ENCODE measurements around the gene SOX6. TPM values are rescaled to one million over a fixed set of nuclear protein-coding genes. Genes with fewer than 3 reads are reported as not detected.

The SOX6 gene
- total RNA-seq, 1 experiment from 2014 or later: not detected

DNA sequence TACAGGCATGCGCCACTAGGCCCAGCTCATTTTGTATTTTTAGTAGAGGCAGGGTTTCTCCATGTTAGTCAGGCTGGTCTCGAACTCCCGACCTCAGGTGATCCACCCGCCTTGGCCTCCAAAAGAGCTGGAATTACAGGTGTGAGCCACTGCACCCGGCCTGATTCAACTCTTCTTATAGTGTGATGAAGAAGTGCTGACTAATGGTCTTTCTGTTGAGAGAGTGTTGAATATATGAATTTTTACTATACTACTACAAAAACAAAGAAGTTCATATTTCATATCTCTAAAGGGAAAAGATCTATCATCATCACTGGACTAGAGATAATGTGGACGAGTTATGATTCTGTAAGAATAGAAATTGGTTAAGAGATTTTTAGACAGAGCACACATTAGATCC is 320.1 kb downstream of the SOX6 start:
- Histone ChIP-seq H3K9ac (ENCODE audit: extremely low read depth, insufficient read length, low read length) (no peak overlapping the region), H4K8ac (replicated peaks; ENCODE audit: insufficient read length, low read depth, low read length) (no peak overlapping the region), H4K20me1 (ENCODE audit: control insufficient read depth, insufficient read depth, insufficient read length) (no peaks in the 10 kb centered on the region), H3K4ac (ENCODE audit: low read depth, low read length) (no peak overlapping the region), H2BK120ac (ENCODE audit: low read depth, low read length, poor library complexity, severe bottlenecking) (no peak overlapping the region), H2BK20ac (ENCODE audit: low read depth, low read length, poor library complexity, severe bottlenecking) (no peak overlapping the region), H3K56ac (ENCODE audit: insufficient read length, low read depth, low read length) (no peak overlapping the region), H2BK15ac (ENCODE audit: low read depth, low read length) (no peak overlapping the region), H3K23ac (ENCODE audit: insufficient read length, low read depth, low read length) (no peak overlapping the region), H3K27ac (ENCODE audit: insufficient read length, low read depth, low read length) (no peak overlapping the region), H3K4me1 (ENCODE audit: insufficient read depth, low read length) (no peaks in the 10 kb centered on the region), H3K4me2 (ENCODE audit: insufficient read depth, insufficient read length, low read length) (no peak overlapping the region), H2AFZ (ENCODE audit: low read length) (no peak overlapping the region), H2BK12ac (ENCODE audit: insufficient read length, low read depth, low read length) (no peak overlapping the region), H4K5ac (ENCODE audit: insufficient read length, low read depth, low read length) (no peak overlapping the region), H2BK5ac (ENCODE audit: insufficient read length, low read length) (no peak overlapping the region), H3K79me1 (ENCODE audit: insufficient read depth, low read depth, low read length, poor library complexity, severe bottlenecking) (no peaks in the 10 kb centered on the region), H3K79me2 (ENCODE audit: insufficient read depth, low read length) (no peaks in the 10 kb centered on the region), H2AK5ac (ENCODE audit: insufficient read length, low read length) (no peak overlapping the region), H3K18ac (ENCODE audit: insufficient read length, low read depth, low read length) (no peak overlapping the region), H3T11ph (ENCODE audit: low read length) (no peak overlapping the region), H3K9me3 (ENCODE audit: control insufficient read depth, low read depth, low read length) (no peaks in the 10 kb centered on the region), H3K14ac (ENCODE audit: insufficient read depth, low read length) (no peak overlapping the region), H4K91ac (ENCODE audit: insufficient read length, low read depth, low read length) (no peak overlapping the region), H3K27me3 (ENCODE audit: insufficient read depth, low read length) (no peaks in the 10 kb centered on the region), H3K23me2 (ENCODE audit: insufficient read length, low read depth, low read length, poor library complexity, severe bottlenecking) (no peaks in the 10 kb centered on the region)
- no CpG with 5 or more reads among the region's 6 CpGs for WGBS (ENCODE audit: extremely low coverage, insufficient read length, low lambda C conversion rate)
- TF ChIP-seq, protein P1, sequence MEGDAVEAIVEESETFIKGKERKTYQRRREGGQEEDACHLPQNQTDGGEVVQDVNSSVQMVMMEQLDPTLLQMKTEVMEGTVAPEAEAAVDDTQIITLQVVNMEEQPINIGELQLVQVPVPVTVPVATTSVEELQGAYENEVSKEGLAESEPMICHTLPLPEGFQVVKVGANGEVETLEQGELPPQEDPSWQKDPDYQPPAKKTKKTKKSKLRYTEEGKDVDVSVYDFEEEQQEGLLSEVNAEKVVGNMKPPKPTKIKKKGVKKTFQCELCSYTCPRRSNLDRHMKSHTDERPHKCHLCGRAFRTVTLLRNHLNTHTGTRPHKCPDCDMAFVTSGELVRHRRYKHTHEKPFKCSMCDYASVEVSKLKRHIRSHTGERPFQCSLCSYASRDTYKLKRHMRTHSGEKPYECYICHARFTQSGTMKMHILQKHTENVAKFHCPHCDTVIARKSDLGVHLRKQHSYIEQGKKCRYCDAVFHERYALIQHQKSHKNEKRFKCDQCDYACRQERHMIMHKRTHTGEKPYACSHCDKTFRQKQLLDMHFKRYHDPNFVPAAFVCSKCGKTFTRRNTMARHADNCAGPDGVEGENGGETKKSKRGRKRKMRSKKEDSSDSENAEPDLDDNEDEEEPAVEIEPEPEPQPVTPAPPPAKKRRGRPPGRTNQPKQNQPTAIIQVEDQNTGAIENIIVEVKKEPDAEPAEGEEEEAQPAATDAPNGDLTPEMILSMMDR (conservative IDR thresholded peaks at IDR 0.05): no peak
- Mint-ChIP-seq H3K4me3 (no peak overlapping the region), H3K4me1 (no peaks in the 10 kb centered on the region), H3K9me3 (no peaks in the 10 kb centered on the region), H3K36me3 (ENCODE audit: insufficient read depth in 1 of 3, low read depth in 3 of 3) (no peaks in the 10 kb centered on the region), H3K27me3 (ENCODE audit: low read depth) (no peaks in the 10 kb centered on the region; the same call in 1 of the 2 replicates), H3K27ac (peak overlapping the region in 1 of 3 experiments; percentile 28; a peak in 1 of 7 replicates)
- DNase-seq: no peak
